GM21367 (cell line): Measurements from ENCODE around the gene RAPGEF4.
A peak's percentile ranks its signal among the peaks of the same experiment; 100 is the strongest.

Experiments used
- ATAC-seq: cut with Tn5 transposase; IDR thresholded peaks from one replicate; pipeline ENCODE4 v1.9.1; 2021; ENCODE audit not compliant: unreplicated experiment

RAPGEF4 gene

GRCh38 chr2:172856606-172857005, 121.0 kb downstream of the RAPGEF4 start:
- ATAC-seq: no peak

GRCh38 chr2:172858473-172858745, 122.8 kb downstream of the RAPGEF4 start:
- no peak for ATAC-seq

- no peak for ATAC-seq
Observed at GRCh38 chr2:172859581-172860335, 124.1 kb downstream of the RAPGEF4 start.

- ATAC-seq: no peak
Observed at GRCh38 chr2:172860336-172860707, 124.7 kb downstream of the RAPGEF4 start.

- no peak for ATAC-seq
Observed at GRCh38 chr2:172861098-172861497, 125.5 kb downstream of the RAPGEF4 start.

GRCh38 chr2:172861656-172862476, 126.2 kb downstream of the RAPGEF4 start:
- ATAC-seq: no peak

GRCh38 chr2:172863341-172863740, 127.7 kb downstream of the RAPGEF4 start:
- ATAC-seq: no peak

GRCh38 chr2:172864182-172864581, 128.5 kb downstream of the RAPGEF4 start:
- peak; percentile 45 for ATAC-seq

GRCh38 chr2:172865422-172865821, 129.8 kb downstream of the RAPGEF4 start:
- ATAC-seq: no peak

- ATAC-seq: no peak
Observed at GRCh38 chr2:172869861-172870260, 134.2 kb downstream of the RAPGEF4 start.

- no peak for ATAC-seq
Observed at GRCh38 chr2:172870396-172870795, 134.8 kb downstream of the RAPGEF4 start.

- ATAC-seq: no peak
Observed at GRCh38 chr2:172877826-172878225, 142.2 kb downstream of the RAPGEF4 start.

- ATAC-seq: no peak
Observed at GRCh38 chr2:172878260-172878659, 142.6 kb downstream of the RAPGEF4 start.

GRCh38 chr2:172884336-172884735, 148.7 kb downstream of the RAPGEF4 start:
- ATAC-seq: no peak

- no peak for ATAC-seq
Observed at GRCh38 chr2:172885996-172886395, 150.4 kb downstream of the RAPGEF4 start.

GRCh38 chr2:172887280-172887679, 151.6 kb downstream of the RAPGEF4 start:
- no peak for ATAC-seq

GRCh38 chr2:172888714-172889669, 153.3 kb downstream of the RAPGEF4 start:
- ATAC-seq: no peak

- no peak for ATAC-seq
Observed at GRCh38 chr2:172889768-172890430, 154.3 kb downstream of the RAPGEF4 start.

- no peak for ATAC-seq
Observed at GRCh38 chr2:172893111-172893510, 157.5 kb downstream of the RAPGEF4 start.

GRCh38 chr2:172893671-172894070, 158.0 kb downstream of the RAPGEF4 start:
- ATAC-seq: no peak
